Ishikawa (cell line): Measurements from ENCODE around the gene SPRY2.

Source experiments
- CEBPB ChIP-seq: IDR thresholded peaks from 2 replicates; pipeline ENCODE4 v1.6.1; 2012
- EGR1 ChIP-seq: IDR thresholded peaks from 2 replicates; pipeline ENCODE4 v1.6.1; 2012
- EP300 ChIP-seq: IDR thresholded peaks from 2 replicates; pipeline ENCODE4 v1.6.1; 2012; ENCODE audit warnings: borderline replicate concordance
- RAD21 ChIP-seq: IDR thresholded peaks from 2 replicates; pipeline ENCODE4 v1.6.1; 2012; ENCODE audit warnings: low read depth
- TAF1 ChIP-seq: IDR thresholded peaks from 2 replicates; pipeline ENCODE4 v1.6.1; 2012; ENCODE audit warnings: low read depth, mild to moderate bottlenecking
- TEAD4 ChIP-seq: IDR thresholded peaks from 2 replicates; pipeline ENCODE4 v1.6.1; 2012
- YY1 ChIP-seq: IDR thresholded peaks from 2 replicates; pipeline ENCODE4 v1.6.1; 2012; ENCODE audit warnings: low read depth
- ZBTB7A ChIP-seq: IDR thresholded peaks from 2 replicates; pipeline ENCODE4 v1.6.1; 2012; ENCODE audit warnings: low read depth
- TF ChIP-seq, protein P1 (sequence below): IDR thresholded peaks from 2 replicates; pipeline ENCODE4 v1.6.1; 2012; ENCODE audit warnings: low read depth, mild to moderate bottlenecking

DNA sequence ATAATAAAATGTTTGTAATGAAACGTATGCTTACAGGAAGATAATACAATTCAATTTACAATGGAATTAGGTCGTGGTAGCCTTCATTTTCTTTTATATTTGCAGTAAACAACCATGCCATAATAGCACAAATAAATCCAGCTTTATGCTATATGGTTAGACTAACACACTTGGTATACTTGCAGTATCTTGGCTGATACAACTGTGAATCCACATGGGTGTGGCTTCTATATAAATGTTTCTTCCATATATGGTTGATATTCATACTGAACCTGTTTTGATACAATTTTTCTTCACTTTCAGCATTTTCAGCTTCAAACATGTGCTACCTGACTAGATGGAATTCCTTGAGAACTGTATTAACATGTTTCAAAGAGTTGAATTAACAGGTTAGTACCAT is 20.4 kb upstream of the SPRY2 start:
- TF ChIP-seq TEAD4 (no peak), CEBPB (no peak), EP300 (no peak), ZBTB7A (no peak), TAF1 (no peak), EGR1 (no peak), YY1 (no peak), RAD21 (no peak)
- TF ChIP-seq, protein P1, sequence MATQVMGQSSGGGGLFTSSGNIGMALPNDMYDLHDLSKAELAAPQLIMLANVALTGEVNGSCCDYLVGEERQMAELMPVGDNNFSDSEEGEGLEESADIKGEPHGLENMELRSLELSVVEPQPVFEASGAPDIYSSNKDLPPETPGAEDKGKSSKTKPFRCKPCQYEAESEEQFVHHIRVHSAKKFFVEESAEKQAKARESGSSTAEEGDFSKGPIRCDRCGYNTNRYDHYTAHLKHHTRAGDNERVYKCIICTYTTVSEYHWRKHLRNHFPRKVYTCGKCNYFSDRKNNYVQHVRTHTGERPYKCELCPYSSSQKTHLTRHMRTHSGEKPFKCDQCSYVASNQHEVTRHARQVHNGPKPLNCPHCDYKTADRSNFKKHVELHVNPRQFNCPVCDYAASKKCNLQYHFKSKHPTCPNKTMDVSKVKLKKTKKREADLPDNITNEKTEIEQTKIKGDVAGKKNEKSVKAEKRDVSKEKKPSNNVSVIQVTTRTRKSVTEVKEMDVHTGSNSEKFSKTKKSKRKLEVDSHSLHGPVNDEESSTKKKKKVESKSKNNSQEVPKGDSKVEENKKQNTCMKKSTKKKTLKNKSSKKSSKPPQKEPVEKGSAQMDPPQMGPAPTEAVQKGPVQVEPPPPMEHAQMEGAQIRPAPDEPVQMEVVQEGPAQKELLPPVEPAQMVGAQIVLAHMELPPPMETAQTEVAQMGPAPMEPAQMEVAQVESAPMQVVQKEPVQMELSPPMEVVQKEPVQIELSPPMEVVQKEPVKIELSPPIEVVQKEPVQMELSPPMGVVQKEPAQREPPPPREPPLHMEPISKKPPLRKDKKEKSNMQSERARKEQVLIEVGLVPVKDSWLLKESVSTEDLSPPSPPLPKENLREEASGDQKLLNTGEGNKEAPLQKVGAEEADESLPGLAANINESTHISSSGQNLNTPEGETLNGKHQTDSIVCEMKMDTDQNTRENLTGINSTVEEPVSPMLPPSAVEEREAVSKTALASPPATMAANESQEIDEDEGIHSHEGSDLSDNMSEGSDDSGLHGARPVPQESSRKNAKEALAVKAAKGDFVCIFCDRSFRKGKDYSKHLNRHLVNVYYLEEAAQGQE, result no peak
